ENCODE results near the gene CD22. TPM values are rescaled to one million over a fixed set of nuclear protein-coding genes. Genes with fewer than 3 reads are reported as not detected.

Gene CD22
- total and polyA plus RNA-seq, 3 donors from 2014 or later = 10.1 to 15.0 (median 15.0) TPM

DNA sequence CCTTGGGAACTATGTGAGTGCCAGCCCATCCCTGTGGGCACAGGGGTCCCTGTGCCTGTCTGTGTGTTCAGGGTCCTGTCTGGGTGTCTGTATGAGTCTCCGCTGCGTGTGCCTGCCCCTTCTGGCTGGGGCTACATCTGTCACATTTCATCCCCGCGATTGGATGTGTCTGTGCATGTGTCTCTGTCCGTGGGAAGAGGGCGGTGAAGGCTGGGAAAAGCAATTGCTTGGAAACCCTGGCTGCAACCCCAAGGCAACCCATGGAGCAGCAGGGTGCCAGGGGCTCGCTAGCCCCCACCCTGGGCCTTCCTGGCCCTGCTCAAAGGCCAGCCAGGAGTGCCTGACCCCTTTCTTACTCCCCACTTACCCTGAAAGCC is 35.6 kb upstream of the CD22 start:
- intact Hi-C loops (cut with DNase I; ENCODE audit: low total_unique reads) = no loop called here
- Histone ChIP-seq H3K27me3 (no peaks in the 10 kb centered on the region), H3K4me3 (no peak overlapping the region), H3K27ac (no peak overlapping the region), H3K36me3 (ENCODE audit: low read depth, missing control alignments) (no peaks in the 10 kb centered on the region), H3K9me3 (no peaks in the 10 kb centered on the region), H3K4me1 (no peaks in the 10 kb centered on the region)
- WGBS, 2 donors = 10 to 36% methylated on average over 2 to 7 of the region's 7 CpGs
- TF ChIP-seq POLR2A (IDR thresholded peaks at IDR 0.05) = no peak
- TF ChIP-seq, protein P1, sequence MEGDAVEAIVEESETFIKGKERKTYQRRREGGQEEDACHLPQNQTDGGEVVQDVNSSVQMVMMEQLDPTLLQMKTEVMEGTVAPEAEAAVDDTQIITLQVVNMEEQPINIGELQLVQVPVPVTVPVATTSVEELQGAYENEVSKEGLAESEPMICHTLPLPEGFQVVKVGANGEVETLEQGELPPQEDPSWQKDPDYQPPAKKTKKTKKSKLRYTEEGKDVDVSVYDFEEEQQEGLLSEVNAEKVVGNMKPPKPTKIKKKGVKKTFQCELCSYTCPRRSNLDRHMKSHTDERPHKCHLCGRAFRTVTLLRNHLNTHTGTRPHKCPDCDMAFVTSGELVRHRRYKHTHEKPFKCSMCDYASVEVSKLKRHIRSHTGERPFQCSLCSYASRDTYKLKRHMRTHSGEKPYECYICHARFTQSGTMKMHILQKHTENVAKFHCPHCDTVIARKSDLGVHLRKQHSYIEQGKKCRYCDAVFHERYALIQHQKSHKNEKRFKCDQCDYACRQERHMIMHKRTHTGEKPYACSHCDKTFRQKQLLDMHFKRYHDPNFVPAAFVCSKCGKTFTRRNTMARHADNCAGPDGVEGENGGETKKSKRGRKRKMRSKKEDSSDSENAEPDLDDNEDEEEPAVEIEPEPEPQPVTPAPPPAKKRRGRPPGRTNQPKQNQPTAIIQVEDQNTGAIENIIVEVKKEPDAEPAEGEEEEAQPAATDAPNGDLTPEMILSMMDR (IDR thresholded peaks at IDR 0.05) = no peak
- no peak for DNase-seq

DNA sequence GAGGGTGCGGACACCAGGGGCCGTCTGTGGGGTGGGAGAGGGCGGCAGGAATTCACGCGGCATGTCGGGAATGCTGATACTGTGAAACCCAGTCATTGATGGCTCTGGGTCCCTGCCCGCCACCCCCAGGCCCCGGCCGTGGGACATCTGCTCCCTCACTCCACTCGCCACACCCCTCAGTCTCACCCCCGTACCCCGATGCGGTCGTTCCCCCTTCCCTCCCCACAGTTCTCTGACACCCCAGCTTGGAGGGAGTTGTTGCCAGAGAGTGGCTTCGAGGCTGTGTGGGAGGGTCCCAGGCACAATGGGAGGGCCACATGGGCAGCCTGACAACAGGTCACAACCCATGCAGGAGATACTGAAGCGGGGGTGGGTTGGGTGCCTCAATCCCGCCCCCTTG is 35.2 kb upstream of the CD22 start:
- DNase-seq = no peak
- intact Hi-C loops (cut with DNase I; ENCODE audit: low total_unique reads) = no loop called here
- Histone ChIP-seq H3K27me3 (no peaks in the 10 kb centered on the region), H3K9me3 (no peaks in the 10 kb centered on the region), H3K4me1 (no peaks in the 10 kb centered on the region), H3K4me3 (no peak overlapping the region), H3K27ac (no peak overlapping the region), H3K36me3 (ENCODE audit: low read depth, missing control alignments) (no peaks in the 10 kb centered on the region)
- WGBS, 2 donors = 50% methylated on average over 15 to 17 of the region's 17 CpGs
- no peak for TF ChIP-seq POLR2A (IDR thresholded peaks at IDR 0.05)
- TF ChIP-seq, protein P1 (IDR thresholded peaks at IDR 0.05) = no peak

DNA sequence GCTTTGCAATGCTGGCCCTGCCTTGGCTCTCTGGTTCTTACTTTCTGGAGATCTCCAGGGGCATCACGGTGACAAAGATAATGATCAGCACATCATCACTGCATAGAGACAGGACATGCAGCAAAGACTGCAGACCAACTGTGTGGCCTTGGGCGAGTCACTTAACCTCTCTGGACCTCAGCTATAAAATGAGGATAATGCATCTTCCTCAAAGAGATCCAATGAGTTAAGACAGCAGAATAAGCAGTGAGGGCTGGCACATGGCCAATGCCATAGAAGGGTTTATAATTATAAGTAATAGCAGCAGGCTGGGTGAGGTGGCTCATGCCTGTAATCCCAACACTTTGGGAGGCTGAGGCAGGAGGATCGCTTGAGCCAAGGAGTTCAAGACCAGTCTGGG is 34.7 kb upstream of the CD22 start:
- Histone ChIP-seq H3K27ac (no peak overlapping the region), H3K4me3 (no peak overlapping the region), H3K36me3 (ENCODE audit: low read depth, missing control alignments) (no peaks in the 10 kb centered on the region), H3K4me1 (no peaks in the 10 kb centered on the region), H3K9me3 (no peaks in the 10 kb centered on the region), H3K27me3 (no peaks in the 10 kb centered on the region)
- TF ChIP-seq, protein P1 (IDR thresholded peaks at IDR 0.05) = no peak
- 81 to 89% methylated on average over 3 of the region's 3 CpGs for WGBS, 2 donors
- intact Hi-C loops (cut with DNase I; ENCODE audit: low total_unique reads) = no loop called here
- DNase-seq = no peak

DNA sequence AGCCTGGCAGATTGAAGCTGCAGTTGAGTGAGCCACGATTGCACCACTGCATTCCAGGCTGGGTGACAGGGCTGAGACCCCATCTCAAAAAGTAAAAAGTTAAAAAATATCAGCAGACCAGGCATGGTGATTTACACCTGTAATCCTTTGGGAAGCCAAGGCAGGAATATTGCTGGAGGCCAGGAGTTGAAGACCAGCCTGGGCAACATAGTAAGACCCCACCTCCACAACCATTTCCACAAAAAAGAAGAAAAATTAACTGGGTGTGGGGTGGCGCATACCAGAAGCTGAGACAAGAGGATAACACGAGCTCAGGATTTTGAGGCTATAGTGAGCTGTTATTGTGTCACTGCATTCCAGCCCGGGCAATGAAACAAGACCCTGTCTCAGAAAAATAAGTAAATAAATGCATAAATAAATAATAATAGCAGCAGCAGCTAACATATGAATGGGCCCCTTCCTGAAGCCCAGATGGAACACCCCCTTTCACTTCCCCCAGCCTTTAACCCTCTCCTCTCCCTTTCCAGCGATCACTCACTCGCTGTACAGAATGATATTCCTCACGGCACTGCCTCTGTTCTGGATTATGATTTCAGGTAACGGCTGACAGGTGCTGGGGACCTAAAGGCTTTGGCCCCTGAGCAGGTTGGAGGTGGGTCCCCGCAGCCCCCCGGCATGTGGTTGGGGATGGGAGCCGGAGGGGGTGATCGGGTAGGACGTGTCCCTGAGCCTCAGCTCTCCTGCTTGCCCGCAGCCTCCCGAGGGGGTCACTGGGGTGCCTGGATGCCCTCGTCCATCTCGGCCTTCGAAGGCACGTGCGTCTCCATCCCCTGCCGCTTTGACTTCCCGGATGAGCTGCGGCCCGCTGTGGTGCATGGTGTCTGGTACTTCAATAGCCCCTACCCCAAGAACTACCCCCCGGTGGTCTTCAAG is 33.9 kb upstream of the CD22 start:
- Histone ChIP-seq H3K4me1 (no peaks in the 10 kb centered on the region), H3K27me3 (no peaks in the 10 kb centered on the region), H3K9me3 (no peaks in the 10 kb centered on the region), H3K27ac (no peak overlapping the region), H3K4me3 (no peak overlapping the region), H3K36me3 (ENCODE audit: low read depth, missing control alignments) (no peaks in the 10 kb centered on the region)
- no peak for DNase-seq
- intact Hi-C loops (cut with DNase I; ENCODE audit: low total_unique reads) = no loop called here
- no peak for TF ChIP-seq POLR2A (IDR thresholded peaks at IDR 0.05)
- TF ChIP-seq, protein P1 (IDR thresholded peaks at IDR 0.05) = no peak
- WGBS, 2 donors = 75 to 80% methylated on average over 12 to 25 of the region's 25 CpGs
